ENCODE data around the gene NCOA5.

NCOA5 gene

GRCh38 chr20:46088409-46089166 lies 1.2 kb downstream of the NCOA5 start:
- DNase-seq: no peak

GRCh38 chr20:46087161-46087560 lies 2.6 kb downstream of the NCOA5 start:
- no peak for DNase-seq

GRCh38 chr20:46085179-46085851 lies 4.4 kb downstream of the NCOA5 start:
- DNase-seq: peak; percentile 17

DNA sequence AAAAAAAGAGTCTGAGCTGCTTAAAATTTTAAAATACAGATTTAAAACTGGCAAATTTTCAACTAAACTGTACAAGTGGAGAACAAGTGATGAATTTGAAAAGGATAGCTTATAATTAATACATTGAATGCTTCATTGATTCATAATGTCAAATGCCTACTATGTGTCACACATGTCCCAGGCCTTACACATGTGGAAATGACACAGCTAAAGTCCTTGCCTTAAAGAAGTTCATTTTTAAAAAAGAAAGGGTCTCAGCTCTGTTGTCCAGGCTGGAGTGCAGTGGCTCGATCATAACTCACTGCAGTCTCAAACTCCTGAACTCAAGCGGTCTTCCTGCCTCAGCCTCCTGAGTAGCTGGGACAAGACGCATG lies 5.0 kb downstream of the NCOA5 start:
- DNase-seq: no peak

DNA sequence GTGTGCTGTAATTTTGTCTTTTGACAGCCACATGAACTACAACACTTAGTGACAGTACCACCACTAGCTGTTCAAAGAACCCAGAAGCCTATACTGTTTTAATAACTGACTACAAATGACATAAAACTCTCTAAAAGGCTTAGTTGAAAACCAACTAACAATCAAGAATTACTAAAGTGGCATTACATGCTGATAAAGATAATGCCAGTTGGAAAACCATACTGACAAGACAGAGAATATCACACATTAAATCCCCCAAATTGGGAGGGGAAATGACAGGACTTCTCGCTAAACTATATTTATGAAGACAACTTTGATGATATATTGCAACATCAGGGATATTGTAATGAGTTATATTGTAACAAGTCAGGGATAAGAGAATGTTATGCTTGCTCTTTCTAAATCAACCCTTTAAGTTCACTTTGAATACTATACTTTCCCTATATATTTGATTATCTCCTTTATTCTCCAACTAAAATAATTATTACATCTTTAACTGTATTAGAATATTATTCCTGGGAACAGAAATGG lies 6.2 kb downstream of the NCOA5 start:
- no peak for DNase-seq

- DNase-seq: no peak
These were observed 6.7 kb downstream of the NCOA5 start for GRCh38 chr20:46083101-46083500.

DNA sequence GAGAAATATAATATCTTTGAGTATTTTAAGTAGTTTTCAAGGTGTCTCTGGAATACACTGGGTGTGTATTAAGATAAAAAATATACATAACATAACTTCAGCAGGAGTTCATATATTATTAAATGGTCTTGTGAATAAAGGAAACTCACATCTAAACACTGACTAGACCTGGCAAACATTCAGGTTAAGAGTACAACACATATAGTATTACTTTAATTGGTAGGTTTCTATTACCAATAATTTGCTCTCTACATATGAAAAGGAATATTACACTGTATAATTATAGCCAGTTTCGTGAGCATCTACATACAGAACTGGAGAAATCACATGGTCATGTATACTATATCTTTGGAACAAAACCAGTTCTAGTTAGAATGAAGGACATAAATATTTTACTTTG lies 8.7 kb downstream of the NCOA5 start:
- no peak for DNase-seq

DNA sequence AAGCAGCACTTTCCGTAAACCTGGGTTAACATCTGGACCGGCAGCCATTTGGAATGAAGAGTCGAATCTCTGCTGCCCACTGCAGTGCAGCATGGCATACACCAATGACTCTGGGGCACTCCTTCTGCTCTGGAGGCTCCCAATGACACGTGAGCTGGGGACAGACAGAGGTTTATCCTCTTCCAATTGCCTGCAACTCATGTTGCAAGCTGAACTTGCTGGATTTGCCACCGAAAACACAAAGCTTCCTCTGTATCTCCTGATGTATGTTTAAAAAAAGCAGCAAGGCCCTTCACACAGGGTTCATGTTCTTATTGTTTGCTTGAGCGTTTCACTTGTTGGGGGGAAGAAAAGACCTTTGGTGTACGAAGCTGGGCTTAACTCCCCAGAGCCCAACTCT lies 10.8 kb downstream of the NCOA5 start:
- no peak for DNase-seq

GRCh38 chr20:46077642-46078305 lies 12.0 kb downstream of the NCOA5 start:
- DNase-seq: no peak

- DNase-seq: no peak
These were observed 13.0 kb downstream of the NCOA5 start for GRCh38 chr20:46076806-46077205.

DNA sequence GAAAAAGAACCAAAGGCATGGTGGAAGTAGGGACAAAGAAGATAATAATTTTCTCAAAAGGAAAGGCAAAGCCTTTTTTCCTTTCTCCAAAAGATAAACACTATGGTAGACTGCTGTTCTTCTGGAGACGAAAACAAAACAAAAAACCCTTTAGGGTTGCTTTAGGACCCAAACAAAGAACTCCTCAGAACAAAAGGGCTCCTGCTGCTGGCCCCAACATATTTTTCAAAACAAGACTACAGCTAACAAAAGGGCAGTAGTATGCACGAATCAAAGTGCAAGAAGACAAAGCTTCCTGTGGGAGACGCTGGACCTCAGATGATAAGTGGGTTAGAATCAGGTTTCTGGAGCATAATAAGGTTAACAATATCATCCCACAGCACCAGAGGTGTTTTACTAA lies 15.8 kb downstream of the NCOA5 start:
- no peak for DNase-seq

DNA sequence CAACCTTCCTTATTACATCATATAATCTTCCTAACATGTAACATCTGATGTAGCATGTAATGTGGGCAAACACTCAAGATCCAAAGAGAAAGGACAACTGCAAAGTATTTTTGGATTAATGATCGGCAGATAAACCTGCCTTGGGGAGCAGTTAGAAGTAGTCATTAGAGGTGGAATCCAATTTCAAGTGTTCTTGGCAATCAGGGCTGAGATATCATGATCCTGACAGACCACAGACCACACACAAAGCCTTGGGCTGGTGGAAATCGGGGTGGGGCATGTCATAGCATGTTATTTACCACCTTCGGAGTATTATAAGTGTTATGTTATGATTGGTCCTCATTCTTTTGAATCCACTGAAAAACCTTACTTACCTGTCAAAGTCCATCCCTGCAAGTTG lies 16.3 kb downstream of the NCOA5 start:
- DNase-seq: no peak

DNA sequence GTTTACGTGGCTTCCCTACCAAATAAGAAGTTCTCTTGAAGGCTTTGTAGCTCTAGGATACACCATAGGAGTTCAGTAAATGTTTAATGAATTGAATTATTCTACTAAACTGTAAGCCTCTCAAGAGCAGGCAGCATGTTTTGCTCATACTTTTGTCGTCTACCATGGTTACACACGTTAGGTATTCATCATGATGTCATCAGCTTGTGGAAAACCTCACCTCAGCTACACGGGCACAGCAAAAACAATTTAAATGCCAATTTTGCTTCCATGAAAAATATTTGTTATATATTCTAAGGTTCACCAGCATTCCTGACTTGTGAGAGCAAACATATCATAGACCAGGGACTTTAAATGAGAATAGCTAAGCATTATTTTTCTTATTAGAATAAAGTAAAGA lies 16.7 kb downstream of the NCOA5 start:
- no peak for DNase-seq

- DNase-seq: no peak
These were observed 18.2 kb downstream of the NCOA5 start for GRCh38 chr20:46071573-46071972.

- DNase-seq: no peak
These were observed 19.4 kb downstream of the NCOA5 start for GRCh38 chr20:46070215-46070900.

- DNase-seq: no peak
These were observed 24.1 kb downstream of the NCOA5 start for GRCh38 chr20:46065691-46066090.

DNA sequence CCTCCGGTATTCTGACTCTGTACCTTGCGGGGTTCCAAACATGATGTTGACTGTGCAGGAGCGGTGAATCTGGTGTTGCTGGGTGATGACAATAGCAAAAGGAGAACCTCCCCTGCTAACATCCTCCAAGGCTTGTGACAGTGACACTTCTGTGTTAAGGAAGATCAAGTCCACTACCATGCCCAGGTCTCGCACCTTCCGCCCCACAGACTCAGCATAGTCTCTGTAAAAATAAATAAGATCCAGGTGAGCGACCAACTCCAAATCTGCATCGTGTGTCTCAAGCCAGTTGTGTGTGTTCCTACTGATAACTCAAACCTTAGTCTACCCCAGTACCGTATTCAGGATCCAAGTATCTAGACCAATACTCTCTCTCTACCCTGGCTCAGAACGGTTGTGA lies 24.8 kb downstream of the NCOA5 start:
- no peak for DNase-seq

GRCh38 chr20:46063652-46064054 lies 26.1 kb downstream of the NCOA5 start:
- no peak for DNase-seq

DNA sequence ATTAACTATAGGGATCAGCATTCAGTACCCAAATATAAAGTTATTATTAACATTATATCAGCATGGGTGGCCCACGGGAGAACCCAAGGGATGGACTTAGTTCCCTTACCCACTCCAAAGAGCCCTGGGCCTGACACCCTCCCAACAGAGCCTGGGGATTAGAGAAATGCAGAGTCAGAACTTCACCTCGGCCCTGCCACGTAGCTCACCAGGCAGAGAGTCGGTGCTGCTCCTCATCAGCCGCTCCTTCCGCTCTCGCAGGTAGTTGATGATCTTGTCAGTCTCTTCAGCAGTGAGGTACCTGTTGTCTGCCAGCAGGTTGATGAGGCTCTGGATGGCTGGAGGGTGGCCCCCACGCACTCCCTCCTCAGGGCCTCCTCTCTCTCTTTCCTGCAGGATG lies 26.6 kb downstream of the NCOA5 start:
- no peak for DNase-seq

GRCh38 chr20:46062621-46063020 lies 27.1 kb downstream of the NCOA5 start:
- DNase-seq: no peak

DNA sequence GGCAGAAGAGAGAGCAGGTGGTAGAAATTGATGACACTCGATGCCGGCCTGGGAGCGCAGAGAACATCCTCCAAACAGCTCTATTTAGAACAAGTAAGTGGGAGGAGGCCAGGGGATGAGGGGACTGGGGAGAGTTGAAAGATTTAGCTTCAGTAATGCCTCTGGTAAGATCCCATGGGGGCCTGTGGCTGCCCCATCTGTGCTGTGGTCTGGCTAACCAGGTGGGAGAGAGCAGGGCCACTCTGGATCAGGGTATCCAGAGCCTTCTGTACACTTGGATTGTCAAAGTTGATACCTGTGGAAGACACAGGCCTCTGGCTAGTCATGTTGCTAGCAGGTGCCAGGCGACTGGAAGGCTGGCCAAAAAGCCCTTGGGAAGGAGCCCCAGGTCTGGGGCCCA lies 27.6 kb downstream of the NCOA5 start:
- no peak for DNase-seq

DNA sequence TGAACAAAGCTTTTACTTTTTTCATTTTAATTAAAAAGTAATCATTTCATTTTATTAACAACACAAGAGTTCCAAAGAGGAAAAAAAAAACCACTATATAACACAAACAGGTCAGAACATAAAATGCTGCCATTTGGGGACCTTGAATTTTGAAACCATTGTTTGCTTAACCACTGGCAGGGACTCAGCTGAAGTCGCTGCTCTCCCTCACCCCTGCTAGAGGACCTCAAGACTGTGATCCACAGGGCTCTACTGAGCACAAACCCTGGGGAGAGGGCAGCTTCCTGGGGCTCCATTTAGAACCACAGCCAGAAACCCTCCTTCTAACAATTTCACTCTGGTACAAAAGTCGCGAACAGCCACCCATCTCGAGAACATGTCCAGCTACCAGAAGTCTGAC lies 28.8 kb downstream of the NCOA5 start:
- DNase-seq: no peak

DNA sequence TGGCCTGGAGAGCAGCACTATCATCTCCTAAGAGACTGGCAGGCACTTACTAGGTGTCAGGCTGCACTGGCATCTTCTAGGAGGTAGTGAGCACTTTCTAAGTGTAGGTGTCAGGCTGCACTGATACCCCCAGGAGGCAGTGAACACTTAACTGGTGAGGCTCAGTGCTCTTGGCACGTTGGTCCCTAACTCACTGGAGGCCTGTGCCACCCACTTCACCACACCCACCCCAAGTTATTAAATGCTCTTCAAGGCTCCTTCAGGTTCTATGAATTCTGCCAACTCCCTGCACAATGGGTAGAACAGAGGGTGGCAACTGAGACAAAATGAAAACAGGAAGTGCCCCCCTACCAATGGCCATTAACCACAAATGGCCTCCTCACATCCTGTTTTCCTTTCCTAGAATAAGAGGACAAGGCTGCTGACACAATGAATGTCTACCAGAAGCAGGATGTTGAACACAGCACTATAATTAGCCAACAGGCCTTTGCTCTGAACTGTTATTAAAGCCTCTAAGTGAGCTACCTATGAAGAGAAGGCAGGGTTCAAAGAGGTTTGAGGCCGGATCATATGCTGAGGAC lies 29.4 kb downstream of the NCOA5 start:
- peak; percentile 19 for DNase-seq
